HL-60 (cell line): ENCODE results near the gene HECW1.

Experiments
- GABPA ChIP-seq: IDR thresholded peaks from 2 replicates; pipeline ENCODE4 v1.6.1; 2012; ENCODE audit warnings: low read depth
- POLR2AphosphoS5 ChIP-seq: IDR thresholded peaks from 2 replicates; pipeline ENCODE4 v1.6.1; 2012; ENCODE audit warnings: low read depth
- TF ChIP-seq, protein P1 (sequence below): IDR thresholded peaks from one replicate; pipeline ENCODE4 v1.5.1; 2011; ENCODE audit warnings: low read length, control low read depth, inconsistent platforms; ENCODE audit not compliant: insufficient read depth

DNA sequence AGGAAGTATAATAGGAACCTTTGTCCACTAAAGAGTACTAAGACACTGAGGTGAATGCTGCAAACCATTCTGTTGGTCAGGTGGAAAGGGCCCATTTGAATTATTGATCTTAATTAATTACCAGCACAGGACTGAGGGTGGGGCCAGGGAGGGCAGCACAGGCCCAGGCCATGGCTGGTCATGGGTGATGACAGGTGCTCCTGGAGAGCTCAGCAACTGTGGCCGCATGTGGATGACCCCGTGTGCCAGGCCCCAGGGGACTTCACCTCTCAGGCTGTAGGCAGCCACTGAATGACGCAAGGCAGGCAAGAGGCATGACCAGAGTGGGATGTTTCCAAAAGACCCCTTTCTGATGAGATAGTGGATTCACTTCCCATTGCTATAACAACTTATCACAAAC lies 54.2 kb downstream of the HECW1 start:
- TF ChIP-seq GABPA (no peak), POLR2AphosphoS5 (no peak)
- TF ChIP-seq, protein P1, sequence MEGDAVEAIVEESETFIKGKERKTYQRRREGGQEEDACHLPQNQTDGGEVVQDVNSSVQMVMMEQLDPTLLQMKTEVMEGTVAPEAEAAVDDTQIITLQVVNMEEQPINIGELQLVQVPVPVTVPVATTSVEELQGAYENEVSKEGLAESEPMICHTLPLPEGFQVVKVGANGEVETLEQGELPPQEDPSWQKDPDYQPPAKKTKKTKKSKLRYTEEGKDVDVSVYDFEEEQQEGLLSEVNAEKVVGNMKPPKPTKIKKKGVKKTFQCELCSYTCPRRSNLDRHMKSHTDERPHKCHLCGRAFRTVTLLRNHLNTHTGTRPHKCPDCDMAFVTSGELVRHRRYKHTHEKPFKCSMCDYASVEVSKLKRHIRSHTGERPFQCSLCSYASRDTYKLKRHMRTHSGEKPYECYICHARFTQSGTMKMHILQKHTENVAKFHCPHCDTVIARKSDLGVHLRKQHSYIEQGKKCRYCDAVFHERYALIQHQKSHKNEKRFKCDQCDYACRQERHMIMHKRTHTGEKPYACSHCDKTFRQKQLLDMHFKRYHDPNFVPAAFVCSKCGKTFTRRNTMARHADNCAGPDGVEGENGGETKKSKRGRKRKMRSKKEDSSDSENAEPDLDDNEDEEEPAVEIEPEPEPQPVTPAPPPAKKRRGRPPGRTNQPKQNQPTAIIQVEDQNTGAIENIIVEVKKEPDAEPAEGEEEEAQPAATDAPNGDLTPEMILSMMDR, result no peak
